Heart left ventricle (tissue), 16 donors: ENCODE measurements around the gene ZNF35. TPM values are rescaled to one million over a fixed set of nuclear protein-coding genes. Genes with fewer than 3 reads are reported as not detected.
A peak's percentile ranks its signal among the peaks of the same experiment; 100 is the strongest.

ENCODE experiments used
- ATAC-seq, 4 donors: fragments of 200-7000 bp; cut with Tn5 transposase; one replicate each; pipeline ENCODE4 v1.9.1; 2020 to 2022; ENCODE audit warnings: moderate library complexity in 4 of 4, mild to moderate bottlenecking in 3 of 4, moderate number of reproducible peaks in 1 of 4
- DNase-seq, 5 donors: peaks; one replicate each; pipeline ENCODE4 v3.0.0-alpha.2; 2020
- H3K27ac ChIP-seq, 12 donors: fragments of 200-600 bp; sonication (generic) in 4 of 12; one replicate each; pipeline versions ENCODE4 v1.5.0 to v1.8.0; 2016 to 2022; ENCODE audit warnings: mild to moderate bottlenecking in 2 of 12
- H3K27me3 ChIP-seq, 9 donors: fragments of 200-600 bp; sonication (generic) in 2 of 9; one replicate each; pipeline versions ENCODE4 v1.5.1 to v1.8.0; 2016 to 2022; ENCODE audit warnings: mild to moderate bottlenecking in 3 of 9
- H3K36me3 ChIP-seq, 9 donors: fragments of 200-600 bp; sonication (generic) in 2 of 9; one replicate each; pipeline versions ENCODE4 v1.5.0 to v1.8.0; 2018 to 2022; ENCODE audit warnings: mild to moderate bottlenecking in 2 of 9
- H3K4me1 ChIP-seq, 12 donors: fragments of 200-600 bp; sonication (generic) in 4 of 12; one replicate each; pipeline versions ENCODE4 v1.5.0 to v1.8.0; 2016 to 2022; ENCODE audit warnings: mild to moderate bottlenecking in 3 of 12
- H3K4me3 ChIP-seq, 12 donors: fragments of 200-600 bp; sonication (generic) in 4 of 12; one replicate each; pipeline versions ENCODE4 v1.5.0 to v1.8.0; 2017 to 2022; ENCODE audit warnings: mild to moderate bottlenecking in 9 of 12, moderate library complexity in 4 of 12
- H3K9me3 ChIP-seq, 12 donors: fragments of 200-600 bp; sonication (generic) in 4 of 12; one replicate each; pipeline versions ENCODE4 v1.5.0 to v1.8.0; 2016 to 2022; ENCODE audit warnings: mild to moderate bottlenecking in 1 of 12
- POLR2A ChIP-seq, 2 donors: fragments of 450-650 bp; IDR thresholded peaks; one replicate each; pipeline ENCODE4 v1.6.1; 2017; ENCODE audit warnings: antibody characterized with exemption in 2 of 2, mild to moderate bottlenecking in 2 of 2, moderate library complexity in 2 of 2
- WGBS, 4 donors: extraction: QIAGEN DNeasy Blood & Tissue Kit in 2 of 4; methylation state at CpG; one replicate each; pipeline versions ENCODE4 v1.1.5 to v1.1.7; 2013 to 2018; 5-methylcytosine and 5-hydroxymethylcytosine counted together
- intact Hi-C, 10 donors: fragments of 100-400 bp; cut with DNase I; formaldehyde crosslinking; loops; one replicate each; pipeline versions ENCODE4 v1.11.1 to v1.14.2; 2022
- polyA plus RNA-seq, 2 donors: library from polyadenylated mRNA; stranded (reverse); fragments of 200-250 nt; gene quantifications; one replicate each; pipeline ENCODE4 v1.2.3, GENCODE V29; 2013
- total RNA-seq, 9 donors: library from RNA; depleted of rRNA in 2 of 9; stranded (reverse); fragments of >200 nt in 2 of 9; fragmentation: NEBNext Ultra II Directional in 3 of 9; extraction: Animal tissue kit (Norgen Biotek cat#: 25700) in 3 of 9; gene quantifications; one replicate each; pipeline versions ENCODE4 v1.1.0 to v1.2.4, GENCODE V29; 2016 to 2023
- TF ChIP-seq, protein P1 (sequence below), 12 donors: fragments of 200-600 bp; sonication (generic) in 4 of 12; IDR thresholded peaks; one replicate each; pipeline versions ENCODE4 v1.5.0 to v1.8.0; 2018 to 2022; ENCODE audit warnings: antibody characterized with exemption in 12 of 12, mild to moderate bottlenecking in 5 of 12
- donor health status: ischemic (EF 13 %, LVEDD 7.1; RV severe dilation, severe dysfunction).
- donor health status: healthy with polysubstance abuse.
- donor health status: DM: no; HTN: yes; CAD: no.
- donor health status: DM: no; HTN: no; CAD: no.
- donor health status: ischemic (EF 25% LVEDD 6.9; RV normal size, moderate dysfunction).
- donor health status: ischemic (EF 25% LVEDD 5.7; RV mildly dilated, moderate dysfunction).
- donor health status: healthy.
- donor health status: DM: yes; HTN: yes; CAD: no.
- donor health status: ischemic (EF 35%, LVEDD 5.7; RV mildly dilated, moderate dysfunction).
- donor health status: nonischemic (EF 11% LVEDD 7.7; RV severe dilation, severe dysfunction).
- donor health status: DM: yes; HTN: yes; CAD: no.
- donor health status: PGD.
- donor health status: ischemic (EF 29% LVEDD 5.4; RV normal size, mild dysfunction).
- donor health status: nonischemic (EF 23%, LVEDD 6.1; RV moderate dilation, normal function).

Gene ZNF35
- total and polyA plus RNA-seq, 11 donors: 3.6 to 14.6 (median 6.5) TPM

- TF ChIP-seq POLR2A (IDR thresholded peaks at IDR 0.05): no peak
- TF ChIP-seq, protein P1, sequence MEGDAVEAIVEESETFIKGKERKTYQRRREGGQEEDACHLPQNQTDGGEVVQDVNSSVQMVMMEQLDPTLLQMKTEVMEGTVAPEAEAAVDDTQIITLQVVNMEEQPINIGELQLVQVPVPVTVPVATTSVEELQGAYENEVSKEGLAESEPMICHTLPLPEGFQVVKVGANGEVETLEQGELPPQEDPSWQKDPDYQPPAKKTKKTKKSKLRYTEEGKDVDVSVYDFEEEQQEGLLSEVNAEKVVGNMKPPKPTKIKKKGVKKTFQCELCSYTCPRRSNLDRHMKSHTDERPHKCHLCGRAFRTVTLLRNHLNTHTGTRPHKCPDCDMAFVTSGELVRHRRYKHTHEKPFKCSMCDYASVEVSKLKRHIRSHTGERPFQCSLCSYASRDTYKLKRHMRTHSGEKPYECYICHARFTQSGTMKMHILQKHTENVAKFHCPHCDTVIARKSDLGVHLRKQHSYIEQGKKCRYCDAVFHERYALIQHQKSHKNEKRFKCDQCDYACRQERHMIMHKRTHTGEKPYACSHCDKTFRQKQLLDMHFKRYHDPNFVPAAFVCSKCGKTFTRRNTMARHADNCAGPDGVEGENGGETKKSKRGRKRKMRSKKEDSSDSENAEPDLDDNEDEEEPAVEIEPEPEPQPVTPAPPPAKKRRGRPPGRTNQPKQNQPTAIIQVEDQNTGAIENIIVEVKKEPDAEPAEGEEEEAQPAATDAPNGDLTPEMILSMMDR (IDR thresholded peaks at IDR 0.05): no peak
- Histone ChIP-seq H3K36me3 (peaks cover 0 to 59% (median 54%) of the 10 kb centered on the region in 9 donors), H3K27ac (no peak overlapping the region), H3K4me1 (peaks cover 0 to 2% (median 0%) of the 10 kb centered on the region in 12 donors), H3K27me3 (no peaks in the 10 kb centered on the region), H3K4me3 (no peak overlapping the region), H3K9me3 (peaks cover 0 to 88% (median 21%) of the 10 kb centered on the region in 12 donors)
- intact Hi-C loops: loop anchor here in 1 of 10 donors (10.0 kb wide), 1 partner anchor 308 kb away; the partner anchor contains the start of gene TCAIM
- 97 to 99% (median 98%) methylated on average over 4 of the region's 4 CpGs for WGBS, 4 donors
- no peak for ATAC-seq
- DNase-seq: no peak
Measured at GRCh38 chr3:44643024-44643423, 5.5 kb upstream of the ZNF35 start.

GRCh38 chr3:44647771-44648170 is 761 bp upstream of the ZNF35 start:
- ATAC-seq: no peak
- Histone ChIP-seq H3K9me3 (peaks cover 0 to 46% (median 8%) of the 10 kb centered on the region in 12 donors), H3K36me3 (peaks cover 0 to 33% (median 31%) of the 10 kb centered on the region in 9 donors), H3K4me3 (peak overlapping the region in 2 of 12 donors; percentile 88 to 92), H3K27me3 (no peaks in the 10 kb centered on the region), H3K4me1 (peaks cover 0 to 15% (median 10%) of the 10 kb centered on the region in 12 donors), H3K27ac (peak overlapping the region in 1 of 12 donors; percentile 56)
- WGBS, 4 donors: 87 to 95% (median 91%) methylated on average over 1 of the region's 1 CpG
- intact Hi-C loops: loop anchor here in 3 of 10 donors (2.0 to 10.0 kb wide), 2 partner anchors 21 to 313 kb away; partner anchors contain the start of gene TCAIM (in 1 of the 3)
- DNase-seq: no peak
- TF ChIP-seq POLR2A (IDR thresholded peaks at IDR 0.05): no peak
- TF ChIP-seq, protein P1 (IDR thresholded peaks at IDR 0.05): no peak

- no peak for TF ChIP-seq POLR2A (IDR thresholded peaks at IDR 0.05)
- TF ChIP-seq, protein P1 (IDR thresholded peaks at IDR 0.05): no peak
- H3K27me3 ChIP-seq: no peaks in the 10 kb centered on the region
- H3K9me3 ChIP-seq: peaks cover 0 to 26% (median 0%) of the 10 kb centered on the region in 12 donors
- peak overlapping the region in 6 of 12 donors; percentile 87 to 99 (median 90) for H3K4me3 ChIP-seq
- ATAC-seq (no peak), DNase-seq (no peak)
- WGBS, 4 donors: 81 to 94% (median 91%) methylated on average over 1 of the region's 1 CpG
- peaks cover 6 to 41% (median 38%) of the 10 kb centered on the region in 9 donors for H3K36me3 ChIP-seq
- no peak overlapping the region for H3K27ac ChIP-seq
- intact Hi-C loops: loop anchor here in 2 of 10 donors (2.0 to 10.0 kb wide), 2 partner anchors 23 to 315 kb away; partner anchors contain the start of gene TCAIM (in 1 of the 2)
- peaks cover 0 to 15% (median 10%) of the 10 kb centered on the region in 12 donors for H3K4me1 ChIP-seq
Measured at GRCh38 chr3:44649709-44650108, 1.2 kb downstream of the ZNF35 start.

GRCh38 chr3:44654039-44654438 is 5.5 kb downstream of the ZNF35 start:
- no peak for ATAC-seq
- intact Hi-C loops: no loop called here
- peaks cover 0 to 25% (median 9%) of the 10 kb centered on the region in 12 donors for H3K9me3 ChIP-seq
- H3K4me1 ChIP-seq: peaks cover 0 to 10% (median 7%) of the 10 kb centered on the region in 12 donors
- no peaks in the 10 kb centered on the region for H3K27me3 ChIP-seq
- H3K36me3 ChIP-seq: peaks cover 6 to 82% (median 80%) of the 10 kb centered on the region in 9 donors
- no peak overlapping the region for H3K4me3 ChIP-seq
- WGBS, 4 donors: 84 to 92% (median 90%) methylated on average over 5 of the region's 5 CpGs
- H3K27ac ChIP-seq: no peak overlapping the region
- no peak for DNase-seq
- TF ChIP-seq, protein P1 (IDR thresholded peaks at IDR 0.05): no peak
- TF ChIP-seq POLR2A (IDR thresholded peaks at IDR 0.05): no peak
